Measurements from ENCODE around the gene GCNT4. TPM values are rescaled to one million over a fixed set of nuclear protein-coding genes. Genes with fewer than 3 reads are reported as not detected.

Gene GCNT4
- polyA plus RNA-seq, 2 of the 4 experiments (the other 2 are of a cell fraction) = 0.28 to 0.39 TPM

DNA sequence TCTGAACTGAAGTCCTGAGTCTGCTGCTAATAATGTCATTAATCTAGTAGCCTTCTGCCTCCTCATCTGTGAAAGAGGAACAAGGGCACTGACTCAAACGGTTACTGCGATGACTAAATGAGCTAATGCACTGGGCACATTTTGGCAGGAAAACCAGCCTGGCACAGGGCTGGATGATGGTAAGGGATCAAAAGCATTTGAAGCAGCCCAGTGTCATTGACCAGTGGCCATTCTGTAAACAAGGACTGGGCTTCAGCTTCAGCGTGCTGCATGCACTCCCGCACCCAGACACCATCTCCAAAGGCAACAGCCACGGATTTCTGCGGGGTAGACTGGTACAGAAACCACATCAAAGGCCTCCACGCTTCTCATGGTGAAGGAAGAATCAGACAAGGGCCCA, 8.0 kb downstream of the GCNT4 start (continued):
- TF ChIP-seq EHMT2 (IDR thresholded peaks at IDR 0.05; ENCODE audit: low read depth) = no peak
- TF ChIP-seq, protein P1, sequence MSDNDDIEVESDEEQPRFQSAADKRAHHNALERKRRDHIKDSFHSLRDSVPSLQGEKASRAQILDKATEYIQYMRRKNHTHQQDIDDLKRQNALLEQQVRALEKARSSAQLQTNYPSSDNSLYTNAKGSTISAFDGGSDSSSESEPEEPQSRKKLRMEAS (IDR thresholded peaks at IDR 0.05) = no peak
- no peak for TF ChIP-seq ZFP36 (IDR thresholded peaks at IDR 0.05; ENCODE audit: borderline replicate concordance, partially characterized antibody)
- TF ChIP-seq JUNB (IDR thresholded peaks at IDR 0.05) = no peak
- no peak for TF ChIP-seq SREBF2 (IDR thresholded peaks at IDR 0.05)
- TF ChIP-seq NFE2L2 (conservative IDR thresholded peaks at IDR 0.05; ENCODE audit: low read length) = no peak

DNA sequence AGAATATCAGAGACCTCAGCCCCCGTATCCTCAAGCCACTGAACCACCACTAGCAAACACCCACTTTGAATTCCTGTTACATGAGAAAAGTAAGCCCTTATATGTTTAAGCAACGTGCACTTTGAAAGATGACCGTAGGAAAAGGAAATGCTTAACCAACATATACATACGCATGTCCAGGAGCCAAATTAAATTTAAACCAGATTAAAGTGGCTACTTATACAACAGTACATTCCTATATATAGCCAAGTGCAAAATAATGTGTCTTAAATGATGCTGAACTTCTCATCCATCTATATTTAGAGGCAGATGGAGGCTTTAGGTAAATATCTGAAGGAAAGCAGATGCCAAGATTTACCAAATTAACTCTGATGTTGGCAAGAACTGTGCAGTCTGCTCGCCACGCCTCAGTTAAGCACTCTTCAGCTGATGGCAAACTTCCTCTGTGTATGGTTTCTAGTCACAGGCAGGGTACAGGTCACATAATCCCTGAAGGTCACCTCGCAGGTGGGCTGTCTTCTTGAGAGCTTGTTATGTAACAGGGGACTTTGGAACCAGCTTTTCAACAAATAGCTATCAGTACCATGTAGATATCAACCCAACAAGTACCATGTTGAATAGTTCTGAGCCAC, 8.6 kb downstream of the GCNT4 start:
- Histone ChIP-seq H3K4me3 (no peak overlapping the region), H3K27ac (no peak overlapping the region), H3K9me3 (no peaks in the 10 kb centered on the region), H3K4me1 (no peaks in the 10 kb centered on the region), H3K4me2 (no peak overlapping the region)
- TF ChIP-seq EP300 (IDR thresholded peaks at IDR 0.05) (no peak), CBX2 (IDR thresholded peaks at IDR 0.05; ENCODE audit: borderline replicate concordance, low read depth) (no peak)
- ChIA-PET POLR2A (no interaction called here), CTCF (interaction anchor here (1.1 kb wide), 1 partner anchor 193 kb away, joined by 3 read pairs; the partner anchor contains the start of gene ANKRD31)
- no peak; a peak in 1 of 6 replicates for ATAC-seq
- DNase-seq (ENCODE audit: low read depth in 1 of 2, low spot score in 1 of 2) = no peak
- 63% methylated on average over 7 of the region's 7 CpGs for WGBS (ENCODE audit: missing lambda C conversion rate)
- no peak for FAIRE-seq

DNA sequence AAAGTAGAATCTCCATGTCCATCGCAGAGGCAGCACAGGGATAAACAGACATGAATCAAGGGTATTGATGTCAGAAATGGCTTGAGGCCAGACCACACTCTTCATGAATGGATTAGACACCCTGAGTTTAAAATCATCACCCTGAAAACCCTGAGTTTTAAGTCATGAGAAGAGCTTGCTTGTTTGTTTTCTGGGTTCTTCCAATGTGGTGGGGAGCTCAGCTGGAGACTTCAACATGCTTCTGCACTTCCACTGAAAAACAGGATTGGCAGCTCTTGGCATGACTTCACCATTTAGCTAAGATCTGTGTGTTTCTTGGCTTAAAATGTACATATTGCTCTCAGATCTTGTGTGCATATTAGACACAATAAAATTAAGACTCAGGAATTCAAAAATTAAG, 9.8 kb downstream of the GCNT4 start:
- DNase-seq (ENCODE audit: low read depth in 1 of 2, low spot score in 1 of 2) = no peak
- TF ChIP-seq JUNB (IDR thresholded peaks at IDR 0.05) (no peak), MAZ (IDR thresholded peaks at IDR 0.05; ENCODE audit: borderline replicate concordance, low read depth, low read length) (no peak), EP300 (IDR thresholded peaks at IDR 0.05) (no peak), SMC3 (IDR thresholded peaks at IDR 0.05) (no peak), SREBF2 (IDR thresholded peaks at IDR 0.05) (no peak), ESRRA (IDR thresholded peaks at IDR 0.05; ENCODE audit: borderline replicate concordance, low read length) (no peak)
- ChIA-PET POLR2A (no interaction called here), CTCF (interaction anchor here (1.1 to 2.5 kb wide), 4 partner anchors 8 to 194 kb away, joined by 3 to 7 read pairs (median 6); partner anchors contain the start of genes ANKRD31 and GCNT4)
- H3K4me3 ChIP-seq = no peak overlapping the region
- FAIRE-seq = no peak
- ATAC-seq = no peak
- no peak overlapping the region for H3K4me2 ChIP-seq
- no peak overlapping the region for H3K27ac ChIP-seq
- no peaks in the 10 kb centered on the region for H3K9me3 ChIP-seq
- H3K4me1 ChIP-seq = no peaks in the 10 kb centered on the region
- WGBS (ENCODE audit: missing lambda C conversion rate) = 74% methylated on average over 1 of the region's 1 CpG

DNA sequence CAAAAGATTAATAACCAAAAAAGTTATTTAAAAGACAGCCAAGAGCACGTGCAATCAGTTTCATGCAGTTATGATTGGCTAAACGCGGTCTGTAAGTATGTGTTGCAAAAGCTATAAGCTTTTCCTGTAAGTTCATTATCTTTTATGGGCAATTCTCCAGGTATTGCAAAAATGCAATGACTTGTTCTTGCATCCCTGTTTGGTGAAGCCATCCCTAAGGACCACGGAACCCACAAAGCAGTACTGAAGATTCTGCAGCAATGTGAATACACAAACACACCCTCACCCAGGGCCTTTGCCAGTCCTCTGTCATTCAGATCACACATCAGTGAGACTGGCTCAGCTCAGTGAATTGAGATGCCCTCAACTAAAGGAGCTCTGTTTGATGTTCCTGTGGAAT, 11.4 kb downstream of the GCNT4 start:
- Histone ChIP-seq H3K4me1 (0 out of 3 replicates have a peak, but pooled peaks cover 5% of the 10 kb centered on the region), H3K27ac (no peak overlapping the region), H3K4me2 (no peak overlapping the region), H3K9me3 (no peaks in the 10 kb centered on the region), H3K4me3 (no peak overlapping the region)
- POLR2A ChIA-PET = no interaction called here
- no peak for ATAC-seq
- 70% methylated on average over 4 of the region's 4 CpGs for WGBS (ENCODE audit: missing lambda C conversion rate)
- CTCF ChIA-PET = interaction anchor here (1.8 to 2.5 kb wide), 2 partner anchors 9 to 11 kb away, joined by 6 to 7 read pairs; partner anchors contain the start of gene GCNT4
- no peak for DNase-seq (ENCODE audit: low read depth in 1 of 2, low spot score in 1 of 2)
- FAIRE-seq = no peak
- TF ChIP-seq, protein P1 (IDR thresholded peaks at IDR 0.05) = no peak
- TF ChIP-seq CBX8 (IDR thresholded peaks at IDR 0.05) = no peak
- TF ChIP-seq FOSL2 (IDR thresholded peaks at IDR 0.05) = no peak
- TF ChIP-seq FOSL2 (CRISPR knock-in tag; IDR thresholded peaks at IDR 0.05) = no peak
- no peak for TF ChIP-seq JUN (IDR thresholded peaks at IDR 0.05)
- TF ChIP-seq SMC3 (IDR thresholded peaks at IDR 0.05) = no peak
- TF ChIP-seq HOXA7 (CRISPR knock-in tag; IDR thresholded peaks at IDR 0.05) = no peak
- no peak for TF ChIP-seq HEYL (CRISPR knock-in tag; IDR thresholded peaks at IDR 0.05)
- no peak for TF ChIP-seq BHLHE40 (IDR thresholded peaks at IDR 0.05; ENCODE audit: low read depth, low read length)

DNA sequence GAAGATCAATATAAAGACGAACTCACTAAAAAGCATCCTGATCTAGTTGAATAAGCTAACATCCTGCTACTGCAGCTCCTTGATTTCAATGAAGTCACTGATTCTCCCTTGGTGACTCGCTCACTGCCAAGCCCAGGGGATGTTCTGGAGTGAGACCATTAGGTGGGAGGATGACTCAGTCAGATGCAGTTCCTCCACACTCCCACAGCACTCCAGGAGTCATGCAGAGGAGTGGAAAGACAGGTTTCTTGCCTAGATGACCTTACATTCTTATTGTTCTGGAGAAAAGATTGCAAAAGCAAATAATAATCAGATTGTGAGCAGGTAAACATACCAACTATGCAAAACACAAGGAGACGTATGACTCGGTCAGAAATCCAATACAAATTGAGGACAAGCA, 15.3 kb downstream of the GCNT4 start:
- ATAC-seq = peak; percentile 81 to 94
- TF ChIP-seq CBX2 (IDR thresholded peaks at IDR 0.05; ENCODE audit: borderline replicate concordance, low read depth) = no peak
- TF ChIP-seq, protein P2, sequence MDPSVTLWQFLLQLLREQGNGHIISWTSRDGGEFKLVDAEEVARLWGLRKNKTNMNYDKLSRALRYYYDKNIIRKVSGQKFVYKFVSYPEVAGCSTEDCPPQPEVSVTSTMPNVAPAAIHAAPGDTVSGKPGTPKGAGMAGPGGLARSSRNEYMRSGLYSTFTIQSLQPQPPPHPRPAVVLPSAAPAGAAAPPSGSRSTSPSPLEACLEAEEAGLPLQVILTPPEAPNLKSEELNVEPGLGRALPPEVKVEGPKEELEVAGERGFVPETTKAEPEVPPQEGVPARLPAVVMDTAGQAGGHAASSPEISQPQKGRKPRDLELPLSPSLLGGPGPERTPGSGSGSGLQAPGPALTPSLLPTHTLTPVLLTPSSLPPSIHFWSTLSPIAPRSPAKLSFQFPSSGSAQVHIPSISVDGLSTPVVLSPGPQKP (IDR thresholded peaks at IDR 0.05; ENCODE audit: low read depth, low read length) = no peak
- no peak for TF ChIP-seq ESRRA (IDR thresholded peaks at IDR 0.05; ENCODE audit: borderline replicate concordance, low read length)
- no peak for TF ChIP-seq HOXB5 (CRISPR knock-in tag; IDR thresholded peaks at IDR 0.05)
- TF ChIP-seq MAZ (IDR thresholded peaks at IDR 0.05; ENCODE audit: borderline replicate concordance, low read depth, low read length) = no peak
- TF ChIP-seq, protein P3, sequence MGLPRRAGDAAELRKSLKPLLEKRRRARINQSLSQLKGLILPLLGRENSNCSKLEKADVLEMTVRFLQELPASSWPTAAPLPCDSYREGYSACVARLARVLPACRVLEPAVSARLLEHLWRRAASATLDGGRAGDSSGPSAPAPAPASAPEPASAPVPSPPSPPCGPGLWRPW (IDR thresholded peaks at IDR 0.05) = no peak
- no peak for TF ChIP-seq RNF2 (IDR thresholded peaks at IDR 0.05; ENCODE audit: borderline replicate concordance, low read depth)
- no peak for TF ChIP-seq BHLHE40 (IDR thresholded peaks at IDR 0.05; ENCODE audit: low read depth, low read length)
- no peak for TF ChIP-seq CHD2 (IDR thresholded peaks at IDR 0.05; ENCODE audit: low read length, partially characterized antibody)
- TF ChIP-seq HEYL (CRISPR knock-in tag; IDR thresholded peaks at IDR 0.05) = no peak
- no peak for TF ChIP-seq EP300 (IDR thresholded peaks at IDR 0.05)
- no peak for TF ChIP-seq FOSL2 (IDR thresholded peaks at IDR 0.05)
- no peak for TF ChIP-seq FOSL2 (CRISPR knock-in tag; IDR thresholded peaks at IDR 0.05)
- TF ChIP-seq, protein P4, sequence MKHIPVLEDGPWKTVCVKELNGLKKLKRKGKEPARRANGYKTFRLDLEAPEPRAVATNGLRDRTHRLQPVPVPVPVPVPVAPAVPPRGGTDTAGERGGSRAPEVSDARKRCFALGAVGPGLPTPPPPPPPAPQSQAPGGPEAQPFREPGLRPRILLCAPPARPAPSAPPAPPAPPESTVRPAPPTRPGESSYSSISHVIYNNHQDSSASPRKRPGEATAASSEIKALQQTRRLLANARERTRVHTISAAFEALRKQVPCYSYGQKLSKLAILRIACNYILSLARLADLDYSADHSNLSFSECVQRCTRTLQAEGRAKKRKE (CRISPR knock-in tag; IDR thresholded peaks at IDR 0.05; ENCODE audit: low read depth) = no peak
- TF ChIP-seq FOXS1 (CRISPR knock-in tag; IDR thresholded peaks at IDR 0.05) = no peak
- no peak for TF ChIP-seq NFE2L2 (conservative IDR thresholded peaks at IDR 0.05; ENCODE audit: low read length)

More for the DNA sequence above, 15.3 kb downstream of the GCNT4 start:
- Histone ChIP-seq H3K27ac (no peak overlapping the region), H3K4me2 (no peak overlapping the region), H3K9me3 (no peaks in the 10 kb centered on the region), H3K4me3 (no peak overlapping the region), H3K4me1 (0 out of 3 replicates have a peak, but pooled peaks cover 5% of the 10 kb centered on the region)
- 29% methylated on average over 4 of the region's 4 CpGs for WGBS (ENCODE audit: missing lambda C conversion rate)
- DNase-seq (ENCODE audit: low read depth in 1 of 2, low spot score in 1 of 2) = peak; percentile 48 to 52
- CTCF ChIA-PET = interaction anchor here (0.6 to 4.1 kb wide), 3 partner anchors 12 to 107 kb away, joined by 3 to 20 read pairs (median 3); no protein-coding TSS in a partner anchor
- FAIRE-seq = no peak
- POLR2A ChIA-PET = no interaction called here

Data from A549 (cell line).